GM21717 (cell line): ENCODE results near the gene KCNC4.

Source experiments
- ATAC-seq: cut with Tn5 transposase; IDR thresholded peaks from one replicate; pipeline ENCODE4 v1.9.1; 2021; ENCODE audit warnings: mild to moderate bottlenecking, moderate library complexity; ENCODE audit not compliant: unreplicated experiment

KCNC4 gene

DNA sequence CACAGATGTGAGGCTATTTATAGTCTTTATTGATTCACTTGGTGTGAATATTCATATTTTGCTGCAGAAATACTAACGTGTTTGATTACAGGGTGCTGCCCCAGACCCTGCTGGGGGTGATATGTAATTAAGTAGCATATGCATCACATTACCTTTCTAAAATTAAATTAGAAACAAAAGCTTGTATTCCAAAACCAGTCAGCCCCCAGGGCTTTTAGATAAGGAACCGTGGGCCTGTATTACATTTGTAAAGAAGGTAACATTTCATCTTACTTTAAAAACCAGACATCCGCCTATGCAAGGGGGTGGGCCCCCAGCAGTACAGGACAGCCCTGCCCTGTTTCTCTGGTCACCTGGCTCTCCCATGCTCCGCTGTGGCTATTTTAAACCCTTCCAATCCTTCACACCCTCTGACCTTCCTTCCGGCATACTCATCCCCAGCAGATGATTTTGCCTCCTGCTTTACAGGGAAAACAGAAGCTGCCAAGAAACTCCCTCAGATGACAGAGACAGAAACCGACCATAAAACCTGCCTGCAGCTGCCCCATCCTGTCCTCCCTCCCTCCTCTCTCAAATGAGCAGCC lies 22.0 kb upstream of the KCNC4 start:
- no peak for ATAC-seq

DNA sequence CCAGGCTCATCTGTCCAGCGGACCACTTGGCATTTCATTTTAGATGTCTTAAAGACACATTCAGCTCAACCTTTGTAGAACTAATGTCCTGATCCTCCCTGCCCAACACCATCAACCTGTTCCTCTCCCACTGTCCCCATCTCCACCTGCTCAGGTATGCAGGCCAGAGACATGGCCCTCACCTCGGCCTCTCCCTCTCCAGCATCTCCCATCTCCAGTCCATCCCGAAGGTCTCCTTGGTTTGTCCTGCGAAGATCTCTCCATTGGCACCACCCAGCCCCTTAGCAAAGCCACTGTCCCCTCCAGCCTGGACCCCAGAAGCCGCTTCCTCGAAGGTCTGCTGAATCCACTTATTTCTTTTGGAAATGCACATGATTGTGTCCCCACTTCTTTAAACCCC lies 20.9 kb upstream of the KCNC4 start:
- ATAC-seq: no peak

DNA sequence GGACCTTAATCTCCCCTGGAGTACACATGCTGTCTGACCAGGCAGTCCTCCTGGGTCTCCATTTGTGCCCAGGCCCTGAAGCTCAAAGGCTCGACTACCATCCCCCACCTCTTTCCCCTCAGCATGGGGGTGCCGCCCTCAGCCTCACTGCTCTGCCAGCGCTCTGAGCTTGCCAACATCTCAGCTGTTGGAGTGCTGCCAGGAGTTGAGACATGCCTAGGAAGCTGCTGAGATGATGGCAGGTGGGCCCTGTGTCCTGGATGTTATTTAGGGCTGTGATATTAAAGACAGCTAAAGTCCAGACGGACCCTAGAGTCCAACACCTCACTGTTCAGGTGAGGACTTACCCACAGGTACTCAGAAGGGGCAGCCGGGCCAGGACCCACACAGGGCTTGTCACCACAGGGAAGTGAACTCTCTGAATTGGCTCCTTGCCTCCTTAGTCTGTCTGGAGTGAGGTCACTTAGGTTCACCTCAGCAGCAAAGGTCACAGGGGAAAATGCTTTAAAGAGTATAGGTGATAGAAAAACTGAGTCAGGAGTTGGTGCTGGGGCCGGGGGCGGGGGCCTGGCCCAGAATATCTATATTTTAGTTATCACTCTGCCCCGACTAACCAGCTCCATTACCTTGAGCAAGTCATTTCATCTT lies 19.7 kb upstream of the KCNC4 start:
- no peak for ATAC-seq

DNA sequence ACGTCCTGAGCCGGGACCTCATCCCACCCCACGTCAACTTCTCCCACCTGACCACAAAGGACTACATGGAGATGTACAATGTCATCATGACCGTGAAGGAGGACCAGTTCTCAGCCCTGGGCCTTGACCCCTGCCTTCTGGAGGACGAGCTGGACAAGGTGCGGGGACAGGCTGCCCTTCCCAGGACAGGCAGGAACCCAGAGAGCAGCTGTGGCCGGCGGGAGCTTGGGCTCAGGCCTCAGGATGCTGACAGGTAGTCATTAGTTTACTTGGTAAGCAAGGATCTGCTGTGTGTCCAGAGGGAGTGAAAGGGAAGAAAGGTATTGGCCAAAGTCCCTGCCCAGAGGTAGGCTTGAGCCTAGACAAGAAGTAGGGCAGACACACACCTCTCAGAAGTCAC lies 17.6 kb upstream of the KCNC4 start:
- ATAC-seq: no peak

DNA sequence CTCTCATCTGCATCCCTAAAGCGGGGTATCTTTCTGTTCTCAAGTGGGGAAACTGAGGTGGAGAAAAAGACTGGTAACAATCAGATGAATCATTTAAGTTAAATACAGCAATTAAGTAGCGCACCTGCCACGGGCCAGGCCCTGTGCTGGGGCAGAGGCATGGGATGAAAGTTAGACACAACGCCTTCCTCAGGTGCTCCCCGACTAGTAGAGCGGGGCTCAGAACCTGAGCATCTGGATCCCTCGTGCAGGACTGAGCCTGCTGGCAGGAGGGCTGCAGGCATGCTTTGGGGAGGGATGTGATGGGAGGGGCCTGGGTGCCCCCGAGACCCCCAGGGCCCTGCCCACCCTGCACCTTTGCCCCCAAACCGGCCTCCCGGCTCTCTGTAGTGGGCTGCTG lies 14.9 kb upstream of the KCNC4 start:
- ATAC-seq: no peak

DNA sequence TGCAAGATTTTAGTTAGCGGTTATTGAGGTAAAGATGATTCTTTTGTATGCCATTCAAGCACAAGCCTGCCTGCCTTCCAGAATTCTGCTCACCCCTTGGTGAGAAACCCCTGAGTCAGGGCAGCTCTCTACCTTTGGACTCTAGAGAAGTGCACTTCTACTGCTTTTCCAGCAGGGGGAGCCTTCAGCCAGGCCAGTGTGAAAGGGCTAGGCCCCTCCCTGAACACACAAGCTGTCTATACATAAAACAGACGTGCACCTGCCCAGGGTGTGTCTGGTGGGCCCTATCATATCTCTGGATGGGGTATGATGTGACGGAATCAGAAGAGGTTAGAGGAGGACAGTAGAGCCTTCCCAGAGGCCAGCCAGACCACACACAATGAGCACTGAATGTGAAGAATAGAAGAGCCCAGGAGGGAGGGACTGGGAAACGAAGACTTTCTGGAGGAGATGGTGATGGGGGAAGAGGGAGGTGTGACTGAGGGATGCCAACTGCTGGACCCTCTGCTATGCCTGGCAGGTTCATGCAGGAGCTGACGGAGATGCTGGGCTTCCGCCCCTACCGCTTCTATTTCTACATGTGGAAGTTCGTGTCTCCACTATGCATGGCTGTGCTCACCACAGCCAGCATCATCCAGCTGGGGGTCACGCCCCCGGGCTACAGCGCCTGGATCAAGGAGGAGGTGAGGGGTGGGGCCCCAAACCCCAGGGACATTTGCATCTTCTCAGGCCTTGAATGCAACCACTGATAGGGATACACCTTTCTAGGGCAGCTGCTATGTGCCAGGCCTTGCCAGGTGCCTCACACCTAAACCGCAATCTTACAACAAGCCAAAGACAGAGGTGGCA lies 13.0 kb upstream of the KCNC4 start:
- ATAC-seq: no peak

DNA sequence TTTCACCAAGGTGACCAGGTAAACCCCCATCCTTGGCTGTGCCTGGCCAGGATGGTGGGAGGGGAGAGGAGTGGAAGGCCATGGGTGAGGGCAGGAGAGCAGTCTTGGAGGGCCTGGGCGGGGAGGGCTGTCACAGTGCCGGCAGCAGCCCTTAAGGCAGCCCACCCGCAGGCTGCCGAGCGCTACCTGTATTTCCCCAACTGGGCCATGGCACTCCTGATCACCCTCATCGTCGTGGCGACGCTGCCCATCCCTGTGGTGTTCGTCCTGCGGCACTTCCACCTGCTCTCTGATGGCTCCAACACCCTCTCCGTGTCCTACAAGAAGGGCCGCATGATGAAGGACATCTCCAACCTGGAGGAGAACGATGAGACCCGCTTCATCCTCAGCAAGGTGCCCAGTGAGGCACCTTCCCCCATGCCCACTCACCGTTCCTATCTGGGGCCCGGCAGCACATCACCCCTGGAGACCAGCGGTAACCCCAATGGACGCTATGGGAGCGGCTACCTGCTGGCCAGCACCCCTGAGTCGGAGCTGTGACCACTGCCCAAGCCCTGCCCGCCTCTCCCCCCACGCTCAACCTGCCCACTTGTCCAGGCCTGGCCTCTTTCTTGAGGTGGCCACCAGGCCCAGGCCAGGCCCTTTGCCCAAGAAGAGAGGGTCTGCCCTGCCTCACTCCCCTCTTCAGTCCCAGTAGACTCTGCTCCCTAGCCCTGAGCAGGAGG lies 12.0 kb upstream of the KCNC4 start:
- ATAC-seq: no peak

DNA sequence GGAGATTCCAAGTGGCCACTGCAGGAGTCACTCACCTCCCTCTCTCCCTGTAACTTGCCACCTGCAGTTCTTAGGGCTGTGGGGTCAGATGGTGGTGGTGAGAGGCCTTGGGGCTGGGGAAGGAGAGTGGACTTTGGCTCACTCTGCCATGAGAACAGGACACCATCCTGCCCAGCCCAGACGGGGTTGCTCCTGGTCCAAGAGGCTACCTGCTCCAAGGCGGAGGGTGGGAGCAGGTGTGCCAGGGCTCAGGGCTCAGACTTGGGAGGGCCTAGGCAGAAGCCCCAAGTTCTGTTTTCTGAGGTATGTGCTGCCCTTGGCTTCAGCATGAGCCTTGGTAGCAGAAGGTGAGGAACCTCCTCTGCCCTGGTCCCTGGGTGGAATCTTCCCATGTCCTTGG lies 11.4 kb upstream of the KCNC4 start:
- no peak for ATAC-seq

DNA sequence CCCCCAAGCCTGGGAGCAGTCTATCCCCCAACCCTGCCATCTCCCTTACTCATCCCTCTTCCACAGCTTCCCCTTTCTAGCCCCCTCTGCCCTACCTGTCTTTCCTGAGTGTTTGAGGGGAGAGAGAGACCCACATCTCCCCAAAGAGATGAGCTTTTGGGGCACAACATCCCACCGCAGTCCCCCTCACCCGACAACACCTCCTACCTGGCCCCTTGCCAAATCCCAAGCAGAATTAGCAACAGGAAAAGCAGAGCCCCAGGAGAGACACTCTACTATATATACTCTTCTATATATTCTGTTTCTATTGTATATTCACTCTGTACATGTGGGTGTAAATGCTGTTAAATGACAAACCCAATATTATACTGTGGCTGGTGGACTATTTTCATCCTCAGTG lies 9.9 kb upstream of the KCNC4 start:
- no peak for ATAC-seq

DNA sequence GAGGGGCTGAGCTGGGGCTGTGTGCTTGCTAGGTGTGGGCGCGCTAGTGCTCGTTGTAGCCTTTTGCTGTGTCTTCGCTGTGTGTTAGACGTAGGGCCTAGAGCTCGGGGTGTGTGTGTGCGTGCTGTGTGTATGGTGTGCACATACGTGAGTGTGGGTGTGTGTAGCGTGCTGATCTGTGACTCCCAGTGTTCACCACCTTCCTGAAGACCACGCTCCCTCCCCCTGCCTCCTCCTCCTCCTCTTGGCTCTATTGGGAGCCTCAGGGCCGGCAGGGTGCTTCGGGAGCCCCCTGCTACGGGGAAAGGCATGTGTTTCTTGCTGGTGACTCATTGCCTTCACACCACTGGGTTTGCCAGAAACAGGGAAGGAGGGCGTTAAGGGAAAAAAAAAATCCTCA lies 9.4 kb upstream of the KCNC4 start:
- ATAC-seq: no peak

DNA sequence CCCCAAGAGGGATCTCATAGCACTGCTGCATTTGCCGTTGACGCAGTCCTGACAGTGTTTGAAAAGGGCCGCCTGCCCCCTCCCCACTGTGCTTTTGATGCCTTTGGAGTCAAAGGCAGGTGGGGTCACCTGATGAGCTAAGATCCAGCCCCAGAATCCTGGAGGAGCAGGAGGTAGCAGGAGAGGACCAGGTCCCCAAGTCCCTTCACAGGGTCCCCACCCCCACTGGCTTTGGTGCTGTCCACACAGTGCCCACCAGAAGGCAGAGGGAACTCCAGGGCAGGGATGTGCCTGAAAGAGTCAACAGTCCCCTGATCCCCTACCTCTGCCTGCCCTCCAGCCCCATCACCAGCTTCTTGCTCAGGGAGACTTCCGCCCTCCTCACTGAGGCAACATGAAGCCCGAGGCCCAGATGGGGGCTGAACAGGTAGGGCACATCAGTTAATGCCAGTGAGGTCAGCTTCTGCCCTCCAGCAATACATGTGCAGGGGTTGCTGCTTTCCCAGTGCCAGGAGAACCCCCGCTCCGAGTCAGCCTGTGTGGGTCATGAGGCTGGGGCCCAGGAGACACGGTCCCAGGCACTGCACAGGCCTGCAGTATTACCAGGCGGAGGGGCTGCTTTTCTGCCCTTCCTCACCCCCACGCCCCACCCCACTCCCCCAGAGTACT lies 8.8 kb upstream of the KCNC4 start:
- ATAC-seq: no peak

DNA sequence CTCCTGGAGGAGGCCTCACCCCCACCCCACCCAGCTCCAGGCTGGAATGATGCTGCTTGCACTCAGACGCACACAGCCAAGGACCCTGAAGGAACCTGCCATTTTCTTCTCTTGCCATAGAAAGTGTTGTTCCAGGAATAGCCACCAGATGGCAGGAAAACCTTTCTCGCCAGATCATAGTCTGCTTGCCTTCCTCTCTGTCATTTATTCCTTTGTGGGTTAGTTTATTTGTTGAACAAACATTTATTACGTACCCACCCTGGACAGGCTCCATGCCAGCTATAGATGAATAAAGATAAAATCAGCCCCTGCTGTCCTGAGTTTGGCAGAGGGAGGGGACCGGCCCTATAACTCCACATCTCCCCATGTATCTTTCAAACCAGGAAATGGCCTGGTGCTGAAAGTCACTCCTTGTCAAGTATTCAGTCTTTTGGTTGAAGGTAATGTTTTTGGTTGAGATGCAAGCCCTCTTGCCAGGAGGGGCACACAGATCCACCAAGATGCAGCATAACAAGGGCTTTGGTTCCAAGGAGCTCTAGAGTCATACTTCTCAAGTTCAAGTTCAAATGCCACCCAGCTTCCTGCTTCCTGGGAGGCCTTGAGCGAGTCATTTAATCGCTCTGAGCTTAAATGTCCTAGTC lies 7.0 kb upstream of the KCNC4 start:
- no peak for ATAC-seq

DNA sequence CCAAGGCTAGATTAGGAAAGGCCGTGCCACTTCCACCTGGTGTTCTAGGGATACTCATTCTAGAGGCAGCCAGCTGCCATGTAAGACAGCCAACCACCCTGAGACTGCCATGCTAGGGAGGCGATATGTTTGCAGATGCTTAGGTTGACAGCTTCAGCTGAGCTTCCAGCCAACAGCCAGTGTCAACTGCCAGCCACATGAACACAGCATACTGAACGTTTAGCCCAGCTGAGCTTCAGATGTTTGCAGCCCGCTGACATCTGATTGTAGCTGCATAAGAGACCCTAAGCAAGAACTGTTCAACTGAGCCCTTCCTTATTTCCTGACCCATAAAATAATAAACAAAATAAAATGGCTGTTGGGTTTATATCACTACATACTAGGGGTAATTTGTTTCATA lies 5.0 kb upstream of the KCNC4 start:
- ATAC-seq: no peak

DNA sequence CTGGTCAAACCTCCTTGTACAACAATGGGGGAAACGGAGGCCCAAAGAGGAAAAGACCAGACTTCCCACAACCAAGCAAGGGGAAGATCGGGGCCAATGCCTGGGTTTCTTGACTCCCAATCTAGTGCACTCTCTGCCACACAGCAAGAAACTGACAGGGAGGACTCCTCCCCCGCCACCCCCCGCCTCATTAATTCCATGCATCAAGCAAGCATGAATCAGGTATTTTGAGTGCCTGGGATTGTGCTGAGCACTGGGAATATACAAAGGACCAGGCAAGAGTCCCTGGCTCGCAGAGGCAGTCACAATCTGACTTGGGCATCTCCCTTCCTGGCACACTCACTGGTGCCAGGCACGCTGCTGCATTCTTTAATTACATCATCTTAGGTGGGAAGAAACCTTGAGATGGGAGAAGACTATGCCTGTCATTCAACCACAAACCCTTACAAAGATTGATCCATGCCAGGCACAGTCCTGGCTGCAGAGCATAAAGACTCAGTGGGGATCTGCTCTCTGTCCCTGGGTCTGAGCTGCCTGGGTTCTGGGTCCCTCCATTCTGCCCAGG lies 4.4 kb upstream of the KCNC4 start:
- ATAC-seq: no peak

DNA sequence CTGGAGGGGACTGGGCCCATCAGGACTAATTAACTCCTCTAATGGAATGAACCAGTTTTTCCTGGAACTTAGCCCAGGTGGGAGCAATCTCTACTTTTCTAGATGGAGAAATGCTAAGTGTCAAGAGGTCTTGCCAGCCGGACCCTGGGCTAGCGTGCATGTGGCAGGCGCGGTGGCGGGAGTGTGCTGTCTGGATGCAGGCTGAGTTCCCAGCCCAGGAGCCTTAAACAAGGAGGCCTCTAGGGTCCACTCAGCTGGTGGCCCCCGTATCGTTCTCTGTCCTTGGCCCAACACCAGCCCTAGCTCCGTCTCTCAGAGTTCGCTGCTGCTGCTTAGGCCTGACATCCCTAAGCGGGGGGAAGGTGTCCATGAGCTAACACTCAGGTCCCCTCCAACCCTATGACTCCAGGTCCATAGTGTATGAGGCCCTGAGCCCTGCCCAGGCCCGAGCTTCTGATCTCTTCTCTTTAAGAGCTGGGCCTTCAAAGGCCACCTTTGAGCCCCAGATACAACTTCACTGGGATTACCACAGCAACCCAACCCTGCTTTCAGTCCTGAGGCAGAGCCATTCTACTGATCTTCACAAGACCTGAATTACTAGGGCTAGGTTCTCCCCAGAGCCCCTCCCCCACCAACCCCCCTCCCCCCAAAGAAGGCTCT lies 3.7 kb upstream of the KCNC4 start:
- ATAC-seq: no peak

DNA sequence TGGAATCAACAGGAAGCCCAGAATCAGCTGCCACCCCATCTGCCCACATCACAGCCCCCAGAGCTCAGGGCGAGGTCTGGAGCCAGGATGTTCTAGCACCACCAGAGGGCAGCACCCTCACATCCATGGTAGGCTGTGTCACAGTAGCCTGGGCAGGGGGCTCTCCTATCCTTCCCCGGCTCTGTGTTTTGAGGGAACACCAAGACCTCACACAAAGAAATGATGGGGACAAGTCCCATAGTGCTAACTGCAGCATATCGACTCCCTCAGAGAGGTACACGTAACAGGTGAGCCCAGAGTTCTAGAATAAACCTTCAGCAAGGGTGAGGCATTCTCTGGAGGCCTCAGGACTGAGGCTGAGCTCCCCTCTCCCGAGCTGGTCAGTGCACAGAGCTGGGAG lies 2.3 kb upstream of the KCNC4 start:
- no peak for ATAC-seq

DNA sequence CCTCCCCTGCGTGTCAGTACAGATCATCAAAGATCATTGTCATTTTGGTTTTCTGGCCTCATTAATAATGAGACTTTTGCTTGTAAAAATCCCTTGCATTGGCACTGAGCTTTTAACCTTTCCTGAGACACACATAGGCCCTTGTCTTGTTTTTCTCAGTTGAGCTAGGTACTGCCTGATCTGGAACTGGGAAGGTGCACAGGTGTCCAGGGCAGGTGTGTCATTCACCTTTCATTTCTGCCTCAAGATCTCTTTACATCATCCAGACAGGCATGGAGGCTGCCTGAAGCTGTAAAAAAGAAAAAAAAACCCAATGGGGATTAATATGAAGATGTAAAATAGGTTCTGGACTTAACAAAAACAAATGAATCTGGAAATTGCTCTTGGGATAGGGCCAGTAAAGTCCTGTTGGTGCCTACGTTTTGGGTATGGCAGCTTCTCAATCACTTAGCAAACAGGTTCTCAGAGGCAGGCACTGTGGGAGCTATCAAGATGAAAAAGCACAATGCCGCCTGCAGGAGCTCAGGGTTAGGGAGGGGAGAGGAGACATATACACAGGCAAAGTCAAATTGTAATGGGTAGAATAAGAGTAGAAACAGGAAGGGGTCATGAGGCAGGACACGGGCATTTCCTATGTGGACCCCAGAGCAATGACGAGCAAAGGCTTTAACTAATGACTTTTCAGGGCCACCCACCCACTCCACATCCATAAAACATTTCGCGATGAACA lies 1.0 kb upstream of the KCNC4 start:
- ATAC-seq: no peak

DNA sequence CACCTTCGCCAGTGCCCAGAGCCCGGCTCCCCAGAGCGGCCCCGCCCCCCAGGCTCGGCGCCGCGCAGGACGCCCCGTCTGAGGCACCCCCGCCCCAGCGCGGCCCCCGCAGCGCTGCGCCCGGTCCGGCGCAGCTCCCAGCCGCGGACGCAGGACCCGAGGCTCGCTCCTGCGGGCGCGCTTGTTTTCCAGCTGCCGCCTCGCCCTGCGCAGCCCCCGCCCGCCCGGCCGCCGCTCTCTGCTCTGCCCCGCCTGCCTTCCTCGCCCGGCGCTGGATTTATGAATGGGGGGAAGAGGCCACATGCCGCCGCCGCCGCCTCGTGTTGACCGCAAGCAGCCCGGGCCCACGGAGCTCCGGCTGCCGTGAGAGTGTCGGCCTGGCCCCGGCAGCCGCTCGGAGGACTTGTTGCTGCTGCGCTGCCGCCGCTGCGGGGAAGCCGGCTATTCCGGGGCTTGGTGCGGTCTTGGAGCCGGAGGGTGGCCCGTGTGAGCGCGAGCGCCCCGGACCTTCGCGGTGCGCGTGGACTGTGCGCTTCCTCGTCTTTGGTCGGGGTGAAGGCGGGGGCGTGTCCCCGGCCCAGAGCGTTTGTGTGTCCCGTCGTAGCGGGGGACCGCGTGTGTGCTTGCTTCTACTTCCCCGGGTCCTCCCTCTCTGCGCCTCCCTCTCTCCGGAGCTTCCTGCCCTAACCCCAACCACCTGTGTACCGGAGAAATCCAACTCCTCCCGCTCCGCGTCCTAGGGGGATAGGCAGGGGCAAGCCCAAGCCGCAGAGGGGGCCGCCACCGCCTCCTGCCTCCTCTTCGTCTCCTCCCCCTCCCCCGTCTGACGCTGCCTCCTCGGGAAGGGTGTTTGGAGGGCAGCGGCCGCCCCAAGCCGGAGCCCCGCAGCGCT lies 736 bp downstream of the KCNC4 start:
- no peak for ATAC-seq
